ENCODE measurements around the gene NELFA.
"Not testable (repeated sequence)": the region's sequence is repeated elsewhere in the genome, so short reads cannot be mapped to it uniquely, and the experiment has no call there.

Gene NELFA

DNA sequence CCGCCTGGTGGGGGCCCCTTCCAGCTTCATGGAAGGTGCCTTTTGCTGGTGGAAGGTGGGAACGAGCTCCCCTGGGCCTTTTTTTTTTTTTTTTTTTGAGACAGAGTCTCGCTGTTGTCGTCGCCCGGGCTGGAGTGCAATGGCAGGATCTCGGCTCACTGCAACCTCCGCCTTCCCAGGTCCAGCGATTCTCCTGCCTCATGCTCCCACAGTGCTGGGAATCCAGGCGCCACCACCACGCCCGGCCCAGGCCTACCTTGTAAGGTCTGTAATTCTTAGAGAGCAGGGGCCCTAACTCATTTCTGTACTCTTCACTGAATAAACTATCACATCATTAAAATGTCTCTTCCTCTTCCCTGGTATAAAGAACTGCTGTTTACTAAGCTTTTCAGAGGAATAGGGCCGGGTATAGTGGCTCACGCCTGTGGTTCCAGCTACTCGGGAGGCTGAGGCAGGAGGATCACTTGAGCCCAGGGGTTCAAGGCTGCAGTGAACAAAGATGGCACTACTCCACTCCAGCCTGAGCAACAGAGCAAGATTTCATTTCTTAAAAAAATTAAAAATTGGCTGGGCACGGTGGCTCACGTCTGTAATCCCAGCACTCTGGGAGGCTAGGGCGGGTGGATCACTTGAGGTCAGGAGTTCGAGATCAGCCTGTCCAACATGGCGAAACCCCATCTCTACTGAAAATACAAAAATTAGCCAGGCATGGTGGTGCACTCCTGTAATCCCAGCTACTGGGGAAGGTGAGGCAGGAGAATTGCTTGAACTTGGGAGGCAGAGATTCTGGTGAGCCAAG is 14.9 kb downstream of the NELFA start:
- DNase-seq (ENCODE audit: low read depth, low spot score) = not testable (repeated sequence)

GRCh38 chr4:1993169-1993516 is 15.6 kb downstream of the NELFA start:
- DNase-seq (ENCODE audit: low read depth, low spot score) = no peak

DNA sequence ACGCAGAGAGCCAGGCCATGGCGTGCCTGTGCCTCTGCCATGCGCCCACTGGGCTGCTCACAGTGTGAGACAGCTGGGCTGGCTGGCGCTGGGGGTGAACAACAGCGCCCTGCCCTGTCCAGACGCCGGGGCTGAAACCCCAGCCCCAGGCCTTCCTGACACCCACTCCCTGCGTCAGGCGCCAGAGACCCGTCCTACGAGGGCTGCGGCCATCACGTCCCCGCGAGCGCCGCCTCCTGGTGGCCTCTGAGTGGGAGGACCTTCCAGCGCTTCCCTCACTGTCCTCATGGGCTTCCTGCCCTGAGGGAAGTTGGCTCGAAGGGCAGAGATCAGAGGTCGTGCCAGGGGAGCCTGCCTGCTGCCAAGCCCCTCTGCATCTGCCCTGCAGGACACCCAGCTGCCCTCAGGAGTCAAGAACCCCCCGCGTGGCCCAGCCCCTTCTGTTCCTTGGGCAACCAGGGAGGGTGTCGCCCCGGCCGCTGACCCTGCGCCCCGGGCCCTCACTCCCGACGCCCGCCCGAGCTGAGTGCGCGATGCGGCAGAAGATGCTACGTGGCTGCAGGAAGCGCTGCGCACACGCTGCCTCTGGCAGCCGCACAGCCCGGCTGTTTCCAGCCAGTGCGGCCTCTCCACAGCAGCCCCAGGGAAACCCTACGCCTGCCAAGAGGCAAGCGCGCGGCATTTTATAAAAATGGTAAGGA is 16.2 kb downstream of the NELFA start:
- DNase-seq (ENCODE audit: low read depth, low spot score) = no peak

DNA sequence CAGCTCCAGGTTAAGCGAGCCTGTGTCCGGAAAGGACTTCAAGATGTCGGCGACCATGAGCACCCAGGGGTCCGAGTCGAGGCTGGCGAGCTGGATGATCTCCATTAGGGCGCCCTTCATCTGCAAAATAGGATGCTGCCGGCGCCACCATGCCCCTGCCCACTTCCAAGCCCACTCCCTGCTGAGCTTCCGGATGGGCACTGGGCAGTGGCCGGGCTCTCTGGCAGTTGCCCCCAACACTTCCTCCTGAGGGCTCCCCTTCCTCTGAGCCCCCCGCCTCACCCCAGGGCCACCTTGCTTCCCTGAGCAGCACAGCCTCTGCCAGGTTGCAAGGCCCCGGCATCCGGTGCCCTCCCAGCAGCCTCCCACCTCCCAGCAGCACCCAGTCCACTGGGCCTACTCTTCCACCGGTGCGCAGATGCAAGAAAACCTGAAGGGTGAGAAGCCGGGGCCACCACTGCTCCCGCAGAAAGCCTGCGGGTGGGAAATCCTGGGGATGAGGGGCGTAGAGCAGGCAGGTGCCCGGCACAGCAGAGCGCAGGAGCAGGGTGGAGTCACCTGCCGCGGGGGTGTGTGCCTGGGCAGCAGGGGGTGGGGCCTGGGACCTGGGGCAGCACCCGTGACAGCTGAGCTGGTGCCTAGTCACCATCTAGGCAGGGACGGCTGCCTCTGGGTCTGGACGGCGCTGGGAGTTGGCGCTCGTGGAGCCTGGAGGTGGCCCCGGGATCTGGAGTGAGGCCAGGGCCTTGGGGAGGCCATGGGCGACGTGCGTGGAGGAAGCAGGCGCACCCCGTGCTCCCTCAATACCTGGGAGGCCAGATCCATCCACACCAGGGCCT is 17.0 kb downstream of the NELFA start:
- DNase-seq (ENCODE audit: low read depth, low spot score) = no peak

DNA sequence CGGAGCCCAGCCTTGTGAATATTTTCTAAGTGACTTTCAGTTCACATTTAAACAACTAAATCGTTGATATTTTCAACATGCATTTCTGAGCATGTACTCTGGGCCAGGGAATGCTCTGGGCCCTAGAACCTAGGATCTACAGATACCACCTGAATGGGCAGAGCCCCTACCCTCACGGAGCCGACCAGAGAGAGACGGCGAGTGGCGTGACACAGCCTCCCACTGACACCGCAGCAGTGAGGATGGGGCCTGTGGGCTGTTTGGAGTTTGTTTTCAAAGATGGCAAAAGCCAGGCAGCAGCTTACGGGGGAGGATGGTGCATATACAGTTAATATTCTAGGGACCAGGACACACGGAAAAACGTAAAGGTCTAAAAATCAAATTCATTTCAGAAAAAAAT is 17.7 kb downstream of the NELFA start:
- no peak for DNase-seq (ENCODE audit: low read depth, low spot score)

DNA sequence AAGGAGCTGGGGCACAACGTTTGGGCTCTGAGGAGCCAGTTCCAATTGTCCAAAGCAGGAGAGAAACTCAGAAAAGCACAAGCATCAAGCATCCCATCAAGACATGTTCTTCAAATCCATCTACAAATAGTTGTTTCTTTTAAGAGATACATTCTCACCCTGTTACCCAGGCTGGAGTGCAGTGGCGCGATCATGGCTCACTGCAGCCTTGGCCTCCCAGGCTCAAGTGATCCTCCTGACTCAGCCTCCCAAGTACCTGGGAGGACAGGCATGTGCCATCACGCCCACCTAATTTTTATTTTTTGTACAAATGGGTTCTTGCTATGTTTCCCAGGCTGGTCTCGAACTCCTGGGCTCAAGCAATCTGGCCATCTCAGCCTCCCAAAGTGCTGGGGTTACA is 18.1 kb downstream of the NELFA start:
- no peak for DNase-seq (ENCODE audit: low read depth, low spot score)

DNA sequence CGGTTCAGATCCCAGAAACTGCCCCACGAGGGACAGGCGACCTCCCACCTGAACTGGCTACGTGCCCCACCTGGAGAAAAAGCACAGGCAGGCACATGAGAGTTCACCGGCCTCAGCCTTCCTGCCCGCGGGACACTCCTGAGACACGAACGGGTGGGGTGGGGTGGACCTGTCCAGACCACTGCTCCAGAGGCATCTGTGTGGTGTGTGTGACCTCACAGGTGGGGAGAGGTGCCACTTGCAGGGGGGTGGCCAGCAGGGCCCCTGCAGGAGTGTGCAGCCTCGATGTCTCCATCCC is 18.5 kb downstream of the NELFA start:
- no peak for DNase-seq (ENCODE audit: low read depth, low spot score)

GRCh38 chr4:1989533-1990347 is 19.0 kb downstream of the NELFA start:
- no peak for DNase-seq (ENCODE audit: low read depth, low spot score)

- no peak for DNase-seq (ENCODE audit: low read depth, low spot score)
Measured at GRCh38 chr4:1988327-1988724, 20.4 kb downstream of the NELFA start.

GRCh38 chr4:1987721-1988326 is 20.9 kb downstream of the NELFA start:
- no peak for DNase-seq (ENCODE audit: low read depth, low spot score)

DNA sequence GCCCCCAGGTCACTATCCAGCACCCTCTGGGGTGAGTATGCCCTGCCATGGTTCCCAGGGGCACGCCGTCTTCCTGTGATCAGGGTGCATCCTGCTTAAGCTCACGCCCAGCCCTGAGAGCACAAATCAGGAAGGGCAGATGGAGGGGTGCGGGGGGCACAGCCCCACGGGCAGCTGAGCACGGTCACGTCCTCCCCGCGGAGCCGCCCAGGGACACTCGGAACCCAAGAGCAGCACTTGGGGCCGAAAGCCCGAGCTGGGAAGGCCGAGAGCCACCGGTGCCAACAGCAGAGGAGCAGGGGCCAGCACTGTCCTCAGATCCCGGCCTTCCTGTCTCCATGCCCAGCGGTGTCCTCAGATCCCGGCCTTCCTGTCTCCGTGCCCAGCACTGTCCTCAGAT is 21.5 kb downstream of the NELFA start:
- DNase-seq (ENCODE audit: low read depth, low spot score) = no peak

DNA sequence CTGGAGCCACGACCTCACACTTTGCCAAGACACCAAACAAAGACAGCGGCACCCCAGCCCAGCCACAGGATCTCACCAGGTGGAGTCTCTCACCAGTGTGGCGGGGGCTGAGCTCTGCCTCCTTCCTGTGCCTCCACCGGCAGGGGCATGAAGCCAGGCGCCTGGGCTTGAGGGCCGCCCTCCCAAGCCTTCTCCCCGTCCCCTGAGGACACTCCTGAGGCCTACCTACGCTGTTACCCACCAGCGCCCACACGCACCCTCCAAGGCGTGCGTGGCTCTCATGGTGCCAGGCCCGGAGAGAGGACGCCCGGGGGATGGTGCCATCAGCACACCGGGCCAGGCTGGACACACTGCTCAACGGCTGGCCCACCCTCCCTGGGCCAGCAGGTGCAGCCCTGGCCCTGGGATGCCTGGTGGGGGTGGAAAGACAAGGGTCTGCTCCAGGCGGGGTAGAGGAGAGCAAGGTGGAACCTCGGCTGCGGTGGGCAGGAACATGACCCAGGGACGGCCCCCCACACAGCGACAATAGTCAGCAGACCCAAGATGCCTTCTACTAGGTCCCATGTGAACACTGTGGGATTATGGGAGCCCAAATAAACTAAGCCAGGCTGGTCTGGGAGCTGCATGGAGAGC is 22.1 kb downstream of the NELFA start:
- DNase-seq (ENCODE audit: low read depth, low spot score) = no peak

- DNase-seq (ENCODE audit: low read depth, low spot score) = no peak
Measured at GRCh38 chr4:1985780-1986577, 22.8 kb downstream of the NELFA start.

- DNase-seq (ENCODE audit: low read depth, low spot score) = no peak
Measured at GRCh38 chr4:1985294-1985693, 23.5 kb downstream of the NELFA start.

DNA sequence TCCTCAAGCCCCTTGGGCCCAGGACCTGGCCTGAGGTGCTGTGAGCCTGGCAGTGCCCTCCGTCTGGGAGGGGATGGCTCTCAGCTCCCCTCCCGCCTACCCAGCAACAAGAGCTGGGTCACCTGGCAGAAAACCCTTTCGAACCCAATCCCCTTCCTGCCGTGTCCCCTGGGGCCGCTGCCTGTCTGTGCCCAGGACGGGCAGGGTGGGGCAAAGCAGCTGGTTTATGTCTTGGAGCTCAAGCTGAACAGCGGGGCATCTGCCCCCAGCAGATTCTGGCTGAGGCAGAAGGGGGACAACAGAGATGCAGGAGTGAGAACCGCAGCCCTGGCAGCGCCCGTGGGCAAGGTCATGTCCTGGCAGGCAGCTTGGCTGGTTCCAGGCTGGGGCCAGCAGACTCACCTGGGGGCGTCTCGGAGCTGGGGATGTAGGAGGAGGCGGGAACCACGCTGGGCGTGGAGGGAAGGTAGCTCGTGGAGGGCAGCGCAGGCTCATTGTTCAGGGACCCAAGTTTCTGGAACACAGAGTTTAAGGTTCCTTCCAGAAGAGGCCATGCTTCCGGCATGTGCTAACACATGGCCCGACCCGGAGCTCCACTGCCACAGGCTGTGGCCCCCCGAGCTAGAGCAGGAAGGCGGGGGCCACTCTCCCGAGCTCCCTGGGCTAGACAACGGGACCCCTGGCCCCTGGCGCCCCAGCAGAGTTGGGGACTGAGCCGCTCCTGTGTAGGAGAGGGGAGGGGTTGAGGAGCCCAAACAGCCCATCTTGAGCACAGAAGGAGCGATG is 24.2 kb downstream of the NELFA start:
- no peak for DNase-seq (ENCODE audit: low read depth, low spot score)

DNA sequence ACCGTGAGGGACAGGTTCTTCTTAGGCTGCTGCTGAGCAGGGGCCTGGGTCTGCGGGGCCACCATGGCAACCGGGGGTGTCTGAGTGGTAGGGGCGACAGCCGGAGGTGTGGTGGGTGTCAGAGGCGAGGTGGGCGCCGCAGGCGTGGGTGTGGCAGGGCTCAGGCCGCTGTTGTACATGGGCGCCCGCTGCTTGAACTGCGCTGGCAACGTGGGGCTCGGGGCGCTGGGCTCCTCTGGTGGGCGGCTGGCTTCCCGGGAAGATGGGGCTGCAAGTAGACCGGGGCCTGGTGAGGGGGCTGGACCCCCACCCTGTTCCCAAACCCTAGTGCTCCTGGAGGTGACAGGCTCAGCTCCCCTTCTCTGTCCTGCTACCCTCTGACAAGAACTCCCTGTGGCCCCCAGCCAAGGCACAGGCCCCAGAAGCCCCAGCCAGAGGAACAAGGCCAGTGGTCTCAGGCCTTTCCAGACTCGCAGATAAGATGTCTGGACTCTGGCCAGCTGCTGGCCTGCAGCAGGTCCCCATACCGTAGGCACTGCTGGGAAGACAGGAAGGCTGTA is 24.8 kb downstream of the NELFA start:
- no peak for DNase-seq (ENCODE audit: low read depth, low spot score)

- DNase-seq (ENCODE audit: low read depth, low spot score) = no peak
Measured at GRCh38 chr4:1983053-1983845, 25.5 kb downstream of the NELFA start.
